GM18526 (cell line): Measurements from ENCODE around the gene NEXN.

ENCODE experiments used
- POLR2A ChIP-seq: IDR thresholded peaks from 3 replicates; pipeline ENCODE4 v1.6.1; 2011; ENCODE audit not compliant: insufficient read length; ENCODE audit errors: extremely low read depth

NEXN gene

DNA sequence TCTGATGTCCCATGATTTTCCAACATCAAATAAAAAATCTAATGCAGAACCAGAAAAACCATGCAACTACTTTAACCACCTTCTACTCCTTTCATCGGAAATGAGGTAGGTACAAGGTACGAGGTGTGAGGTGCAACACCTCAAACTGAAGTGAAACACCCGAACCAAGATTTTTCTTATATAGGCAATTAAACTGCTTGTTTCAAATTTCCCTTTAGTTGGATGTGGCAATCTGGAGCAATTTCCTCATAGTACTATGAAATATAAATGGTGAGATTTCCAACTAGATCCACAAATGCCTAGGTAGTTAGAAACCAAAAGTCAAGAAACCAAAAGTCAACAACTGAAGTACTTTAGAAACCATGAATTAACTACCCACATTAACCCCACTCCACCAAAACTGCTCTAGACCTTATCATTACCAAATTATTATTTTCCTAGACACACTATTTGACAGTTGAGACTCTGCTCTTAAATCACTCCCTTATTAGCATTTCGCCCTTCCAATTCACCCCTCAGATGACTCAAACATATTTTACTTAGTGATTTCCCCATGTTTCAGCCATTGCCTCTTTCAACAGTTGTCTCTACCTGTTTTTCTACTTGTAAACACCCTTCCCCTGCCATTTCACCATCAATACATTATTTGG lies 52.6 kb downstream of the NEXN start:
- no peak for TF ChIP-seq POLR2A

DNA sequence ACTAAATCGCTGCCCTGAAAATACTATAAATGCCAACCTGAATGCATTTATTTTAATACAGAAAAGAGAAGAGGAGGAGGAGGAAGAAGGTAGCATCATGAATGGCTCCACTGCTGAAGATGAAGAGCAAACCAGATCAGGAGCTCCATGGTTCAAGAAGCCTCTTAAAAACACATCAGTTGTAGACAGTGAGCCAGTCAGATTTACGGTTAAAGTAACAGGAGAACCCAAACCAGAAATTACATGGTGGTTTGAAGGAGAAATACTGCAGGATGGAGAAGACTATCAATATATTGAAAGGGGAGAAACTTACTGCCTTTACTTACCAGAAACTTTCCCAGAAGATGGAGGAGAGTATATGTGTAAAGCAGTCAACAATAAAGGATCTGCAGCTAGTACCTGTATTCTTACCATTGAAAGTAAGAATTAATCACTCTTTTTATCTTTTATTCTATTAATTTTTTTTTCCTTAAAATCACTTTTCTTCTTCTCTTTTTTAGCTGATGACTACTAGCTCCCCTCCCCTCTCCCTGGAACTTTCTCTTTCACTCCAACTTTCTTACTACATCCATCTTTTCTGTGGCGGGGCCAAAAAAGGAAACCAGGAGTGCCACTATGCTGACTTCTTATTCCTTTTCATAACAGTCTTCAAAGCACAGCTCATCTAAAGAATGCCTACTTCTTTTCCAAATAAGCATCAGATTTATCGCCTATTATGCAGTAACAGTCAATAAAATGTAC lies 54.1 kb downstream of the NEXN start:
- TF ChIP-seq POLR2A, result no peak

DNA sequence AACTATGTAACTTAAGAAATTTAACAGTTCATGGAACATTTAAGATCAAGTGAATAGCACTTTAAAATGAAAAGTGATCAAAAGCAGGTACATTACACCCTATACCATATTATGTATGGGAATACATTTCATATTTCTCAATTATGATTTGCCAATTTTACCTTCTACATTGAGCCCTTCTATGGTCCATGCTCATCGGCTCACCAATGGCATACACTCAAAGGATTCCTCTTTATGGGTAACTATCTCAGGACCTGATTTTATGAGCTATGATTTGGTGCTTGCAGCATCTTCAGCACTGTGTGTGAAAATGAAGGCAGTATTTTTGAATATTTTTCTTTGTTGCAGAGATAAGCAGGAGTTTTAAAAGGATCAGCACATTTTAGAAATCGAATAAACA lies 56.9 kb downstream of the NEXN start:
- no peak for TF ChIP-seq POLR2A

DNA sequence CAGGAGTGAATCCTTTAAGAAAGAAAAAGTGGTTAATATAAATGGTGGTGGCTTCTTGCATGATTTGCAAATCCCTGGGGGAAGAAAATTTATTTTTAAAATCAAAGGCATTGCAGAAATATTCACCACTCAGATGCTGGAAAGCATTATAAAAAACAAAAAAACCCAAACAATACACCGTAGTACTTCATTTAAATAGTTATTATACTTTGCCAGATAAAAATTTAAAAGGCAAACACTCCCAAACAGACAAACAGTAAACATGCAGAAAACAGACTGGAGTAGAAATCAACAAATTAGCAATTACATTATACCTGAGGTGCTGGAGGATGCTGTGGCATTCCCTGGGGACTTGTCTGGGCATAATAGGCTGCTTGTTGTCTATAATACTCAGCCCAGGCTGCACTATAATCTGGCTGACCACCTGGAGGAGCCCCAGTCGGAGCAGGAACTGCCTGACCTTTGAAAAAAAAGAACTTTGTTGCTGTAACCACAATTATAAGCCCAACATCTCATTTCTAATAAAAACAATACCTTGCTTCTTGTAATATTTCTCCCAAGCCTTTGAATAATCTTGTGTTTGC lies 60.5 kb downstream of the NEXN start:
- TF ChIP-seq POLR2A, result no peak

DNA sequence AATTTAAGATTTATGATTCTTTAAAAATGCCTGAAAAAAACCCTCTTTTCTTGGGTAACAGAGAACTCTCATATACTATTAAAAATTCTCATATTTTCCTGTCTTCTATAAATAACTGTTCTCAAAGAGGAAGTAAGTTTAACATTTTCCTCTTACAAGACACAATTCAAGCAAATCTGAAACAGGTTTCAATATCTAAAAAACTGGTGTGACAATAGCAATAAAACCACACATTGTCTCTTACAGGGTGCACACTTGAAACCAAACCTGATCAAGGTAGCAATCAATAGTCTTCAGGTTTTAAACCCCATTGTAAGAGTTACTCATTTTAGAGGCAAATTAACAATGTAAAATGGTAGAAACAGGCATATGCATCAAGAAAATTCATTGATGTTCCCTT lies 62.4 kb downstream of the NEXN start:
- no peak for TF ChIP-seq POLR2A

DNA sequence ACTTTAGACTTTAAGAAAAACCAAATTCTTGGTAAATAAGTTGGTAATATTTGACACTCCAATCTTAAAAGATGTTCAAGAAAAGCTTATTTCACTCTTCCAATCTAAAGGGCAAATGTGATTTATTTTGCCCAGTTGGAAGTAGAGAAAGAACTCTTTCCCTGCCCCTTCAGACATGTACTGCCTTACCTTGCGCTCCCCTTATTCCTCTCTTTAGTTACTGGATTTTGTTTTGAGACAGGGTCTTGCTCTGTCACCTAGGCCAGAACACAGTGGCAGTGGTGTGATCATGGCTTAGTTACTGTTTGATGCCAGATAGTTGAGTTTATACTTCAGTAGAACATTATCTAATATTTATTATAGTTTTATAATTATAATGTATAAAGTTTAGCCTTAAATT lies 62.9 kb downstream of the NEXN start:
- no peak for TF ChIP-seq POLR2A

DNA sequence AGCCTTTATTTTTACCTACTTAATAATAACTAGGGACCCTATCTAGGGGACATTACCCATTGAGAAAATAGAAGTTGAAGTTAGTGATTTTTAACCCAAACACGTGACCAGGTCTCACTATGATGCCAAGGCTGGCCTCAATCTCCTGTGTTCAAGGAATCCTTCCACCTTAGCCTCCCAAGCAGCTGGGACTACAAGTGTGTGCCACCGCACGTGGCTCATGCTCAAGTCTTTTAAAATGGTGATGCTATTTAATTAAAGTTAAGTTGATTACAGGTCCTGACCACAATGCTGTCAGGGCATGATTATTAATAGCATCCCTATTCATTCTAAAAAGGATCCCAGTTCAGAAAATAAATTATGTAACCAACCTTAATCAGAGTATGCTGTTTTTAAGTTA lies 65.5 kb downstream of the NEXN start:
- no peak for TF ChIP-seq POLR2A

DNA sequence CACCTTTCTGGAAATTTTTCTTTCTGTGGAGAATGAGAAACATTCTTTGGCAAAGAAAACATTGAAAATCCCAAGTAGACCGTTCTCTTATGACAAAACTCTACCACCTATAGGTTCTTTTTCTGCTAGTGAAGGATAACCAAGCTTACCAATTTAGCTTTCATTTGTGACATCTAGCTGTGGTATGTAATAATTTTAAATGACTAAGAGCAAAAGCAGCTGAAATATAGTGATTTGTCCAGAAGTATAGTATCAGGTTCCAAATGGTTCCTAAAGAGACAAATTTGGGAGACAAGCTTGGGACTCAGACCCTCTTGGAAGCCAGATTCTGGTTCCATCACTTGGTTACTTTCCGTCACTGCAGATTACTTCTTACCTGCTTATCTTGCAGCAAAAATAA lies 66.1 kb downstream of the NEXN start:
- no peak for TF ChIP-seq POLR2A

DNA sequence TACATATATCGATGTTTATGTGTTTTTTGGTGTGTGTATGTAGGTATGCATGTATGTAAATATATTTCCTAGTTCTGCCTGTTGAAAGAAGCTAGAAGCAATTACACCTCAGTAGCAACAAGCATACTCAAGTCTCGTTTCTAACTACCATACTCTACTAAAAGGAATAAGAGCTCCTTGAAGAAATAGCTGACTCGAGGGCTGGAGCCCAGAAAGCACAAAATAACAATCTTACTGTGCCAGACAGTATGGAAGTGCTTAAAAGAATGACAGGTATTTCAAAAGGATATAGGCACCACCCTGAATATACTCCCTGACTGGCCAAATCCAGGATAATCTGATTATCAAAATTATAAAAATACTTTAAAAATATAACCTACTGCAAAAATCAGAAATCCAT lies 67.3 kb downstream of the NEXN start:
- no peak for TF ChIP-seq POLR2A

DNA sequence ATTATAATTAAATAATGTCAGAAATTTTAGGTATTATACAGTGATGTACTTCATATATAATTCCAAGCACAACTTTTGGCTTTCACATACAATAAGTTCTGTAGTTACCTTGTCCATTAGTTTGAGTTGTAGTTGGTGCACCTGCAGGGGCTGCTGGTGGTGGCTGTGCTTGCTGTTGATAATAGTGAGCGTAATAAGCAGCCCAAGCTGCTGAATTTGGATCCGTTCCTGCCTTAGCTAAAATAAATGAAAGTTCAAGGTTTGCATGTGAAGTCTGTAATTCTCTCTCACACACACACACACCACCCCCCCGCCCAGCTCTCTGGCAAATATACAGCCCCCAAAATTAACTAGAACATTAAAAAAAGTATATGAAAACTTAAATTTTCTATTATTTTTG lies 68.0 kb downstream of the NEXN start:
- no peak for TF ChIP-seq POLR2A

DNA sequence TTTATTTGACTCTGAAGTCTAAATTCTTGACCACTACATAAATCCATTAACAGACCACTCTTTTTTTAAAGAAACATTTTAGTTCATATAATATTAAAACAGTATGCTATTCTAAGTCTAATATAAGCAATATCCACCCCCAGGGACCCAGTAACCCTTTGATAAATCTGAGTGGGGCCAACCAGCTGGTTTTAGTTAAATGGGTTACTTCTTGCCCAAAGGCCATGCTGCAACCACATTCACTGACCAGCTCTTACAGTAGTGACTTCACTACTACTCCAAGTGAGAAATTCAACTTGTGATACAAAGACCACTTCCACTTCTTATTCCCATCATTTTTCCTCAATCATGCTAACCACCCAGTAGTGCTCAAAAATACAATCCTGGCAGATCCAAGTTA lies 70.0 kb downstream of the NEXN start:
- no peak for TF ChIP-seq POLR2A

DNA sequence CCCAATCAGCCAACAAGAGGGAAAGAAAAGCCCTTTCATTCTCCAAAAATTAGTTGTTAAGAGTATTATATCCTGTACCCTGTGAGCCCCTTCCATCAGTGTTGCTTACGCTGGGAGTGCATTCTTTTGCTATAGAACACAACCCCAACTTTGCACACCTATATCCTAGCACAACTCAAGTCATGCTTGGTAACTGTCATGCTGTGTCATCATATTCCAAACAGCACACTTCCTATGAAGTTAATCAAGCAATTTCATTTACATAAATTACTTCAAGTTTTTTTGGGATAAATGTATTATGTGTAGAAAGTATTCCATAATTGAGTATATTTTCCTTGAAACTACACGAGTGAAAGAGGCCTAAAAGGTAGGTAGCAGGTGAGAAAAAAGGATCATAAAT lies 70.4 kb downstream of the NEXN start:
- TF ChIP-seq POLR2A, result no peak

DNA sequence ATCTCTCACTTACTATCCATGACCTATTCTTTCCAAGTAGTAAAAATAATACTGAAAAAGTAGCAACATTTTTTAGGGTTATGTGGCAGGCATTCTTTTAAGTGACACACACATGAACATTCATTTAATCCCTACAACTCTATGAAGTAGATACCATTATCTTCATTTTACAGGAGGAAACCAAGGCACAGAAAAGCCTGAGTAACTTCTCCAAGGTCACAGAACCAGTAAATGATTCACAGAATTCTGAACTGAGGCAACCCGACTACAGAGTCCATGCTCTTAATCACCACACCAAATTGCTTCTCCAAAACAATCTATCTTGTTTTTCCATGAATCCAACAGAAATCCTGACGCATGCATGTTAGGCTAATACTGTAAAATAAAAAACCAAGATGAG lies 73.0 kb downstream of the NEXN start:
- TF ChIP-seq POLR2A, result no peak

DNA sequence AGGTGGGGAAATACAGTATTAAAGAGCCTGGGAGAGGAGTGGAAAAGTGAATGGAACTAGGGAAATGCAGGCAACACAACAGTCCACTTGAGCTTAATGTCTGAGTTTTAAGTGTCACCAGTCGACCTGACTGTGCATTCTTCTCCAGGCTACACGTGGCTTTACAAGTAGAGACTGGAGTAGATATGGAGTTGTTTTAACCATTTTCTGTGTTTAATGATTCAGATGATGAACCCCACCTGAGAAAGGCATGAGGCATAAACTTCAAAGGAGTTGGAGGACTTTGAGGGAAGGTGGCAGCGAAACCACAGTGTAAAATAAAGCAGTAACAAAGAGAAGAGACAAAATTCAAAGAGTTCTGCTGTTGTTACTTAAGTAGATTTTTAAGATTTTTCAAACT lies 77.9 kb downstream of the NEXN start:
- TF ChIP-seq POLR2A, result no peak

DNA sequence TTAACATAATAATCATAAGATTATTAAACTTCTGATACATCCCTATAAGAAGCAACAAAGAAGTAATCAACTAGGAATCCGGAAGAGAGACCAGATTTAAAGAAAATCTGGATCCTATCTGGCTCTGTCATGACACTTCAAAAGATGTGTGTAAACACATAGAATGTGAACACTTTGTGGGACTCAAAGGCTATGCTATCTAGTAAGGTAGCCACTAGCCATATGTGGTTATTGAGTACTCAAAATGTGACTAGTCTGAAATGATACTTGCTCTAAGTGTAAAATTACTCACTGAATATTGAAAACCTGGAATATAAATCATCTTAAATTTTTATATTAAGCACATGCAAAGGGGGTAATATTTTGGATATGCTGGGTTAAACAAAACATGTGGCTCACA lies 81.8 kb downstream of the NEXN start:
- TF ChIP-seq POLR2A, result no peak

DNA sequence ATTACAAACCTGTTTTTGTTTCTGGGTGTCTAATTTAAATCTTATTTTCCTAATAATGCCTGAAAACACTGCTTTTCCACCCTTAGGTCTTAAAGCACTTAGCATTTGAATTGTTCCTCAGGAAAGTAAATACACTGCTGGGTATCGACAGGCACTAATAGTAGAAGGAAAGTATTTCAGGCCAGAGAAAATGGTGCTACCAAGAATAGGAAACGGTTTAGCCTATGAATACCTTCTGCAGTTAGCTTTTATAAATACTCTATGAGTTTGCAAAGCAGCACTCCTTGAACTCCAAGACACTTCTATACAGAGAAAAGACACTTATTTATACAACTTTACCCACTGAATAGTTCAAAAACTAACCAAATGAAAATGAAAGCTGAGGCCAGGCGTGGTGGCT lies 83.7 kb downstream of the NEXN start:
- no peak for TF ChIP-seq POLR2A

DNA sequence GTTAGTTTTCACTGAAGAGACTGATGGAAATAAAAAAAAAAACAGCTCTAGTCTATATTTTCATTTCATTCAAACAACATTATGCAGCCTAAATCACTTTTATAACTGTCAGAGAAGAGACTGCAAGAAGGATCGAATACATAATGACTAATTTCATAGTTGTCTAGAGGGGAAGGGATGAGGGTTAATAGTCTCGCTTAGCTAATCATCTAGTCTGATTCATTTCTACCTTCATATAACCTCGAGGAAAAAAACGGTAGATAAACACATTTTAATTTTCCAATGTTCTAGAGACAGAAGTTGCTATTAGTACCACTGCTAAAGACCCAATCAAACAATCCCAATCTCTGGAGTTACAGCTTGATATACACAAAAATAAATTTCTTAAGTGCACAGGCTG lies 87.0 kb downstream of the NEXN start:
- TF ChIP-seq POLR2A, result no peak
